GM19023 (cell line): ENCODE data around the gene LRP1-AS.

Experiments used
- ATAC-seq: cut with Tn5 transposase; IDR thresholded peaks from one replicate; pipeline ENCODE4 v1.9.1; 2021; ENCODE audit warnings: mild to moderate bottlenecking, moderate library complexity; ENCODE audit not compliant: unreplicated experiment

LRP1-AS gene

DNA sequence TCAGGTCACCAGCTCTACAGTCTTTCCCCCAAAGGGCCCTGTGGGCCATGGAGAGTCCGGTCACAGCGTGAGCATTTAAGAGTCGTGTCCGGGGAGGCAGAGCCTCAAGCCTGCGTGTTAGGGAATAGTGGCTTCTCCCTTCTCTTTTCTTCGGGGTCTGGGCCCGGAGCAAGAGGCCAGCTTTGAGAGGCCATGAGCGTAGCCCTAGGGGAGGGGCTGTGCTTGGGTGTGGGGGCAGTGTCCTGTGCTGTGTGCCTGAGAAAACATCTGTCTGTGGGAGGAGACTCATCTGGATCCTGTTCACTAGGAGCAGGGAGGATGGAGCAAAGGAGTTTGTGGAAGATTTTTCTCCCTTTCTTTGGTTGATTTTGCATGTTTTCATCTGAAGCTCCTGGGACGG is 5.3 kb downstream of the LRP1-AS start:
- ATAC-seq, result no peak

DNA sequence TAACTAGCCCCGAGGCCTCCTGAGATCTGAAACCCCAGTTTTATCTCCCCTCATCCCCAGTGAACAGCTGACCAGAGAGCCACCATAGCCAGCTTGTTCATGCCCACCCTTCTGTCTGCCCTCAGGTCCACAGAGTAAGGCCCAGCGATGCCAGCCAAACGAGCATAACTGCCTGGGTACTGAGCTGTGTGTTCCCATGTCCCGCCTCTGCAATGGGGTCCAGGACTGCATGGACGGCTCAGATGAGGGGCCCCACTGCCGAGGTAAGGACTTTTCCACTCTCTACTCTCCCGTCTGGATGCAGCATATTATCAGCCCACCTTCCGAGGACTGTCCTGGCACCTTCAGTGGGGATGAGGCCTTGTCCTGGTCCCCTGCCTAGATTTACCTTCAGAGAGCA is 6.2 kb downstream of the LRP1-AS start:
- ATAC-seq, result no peak

DNA sequence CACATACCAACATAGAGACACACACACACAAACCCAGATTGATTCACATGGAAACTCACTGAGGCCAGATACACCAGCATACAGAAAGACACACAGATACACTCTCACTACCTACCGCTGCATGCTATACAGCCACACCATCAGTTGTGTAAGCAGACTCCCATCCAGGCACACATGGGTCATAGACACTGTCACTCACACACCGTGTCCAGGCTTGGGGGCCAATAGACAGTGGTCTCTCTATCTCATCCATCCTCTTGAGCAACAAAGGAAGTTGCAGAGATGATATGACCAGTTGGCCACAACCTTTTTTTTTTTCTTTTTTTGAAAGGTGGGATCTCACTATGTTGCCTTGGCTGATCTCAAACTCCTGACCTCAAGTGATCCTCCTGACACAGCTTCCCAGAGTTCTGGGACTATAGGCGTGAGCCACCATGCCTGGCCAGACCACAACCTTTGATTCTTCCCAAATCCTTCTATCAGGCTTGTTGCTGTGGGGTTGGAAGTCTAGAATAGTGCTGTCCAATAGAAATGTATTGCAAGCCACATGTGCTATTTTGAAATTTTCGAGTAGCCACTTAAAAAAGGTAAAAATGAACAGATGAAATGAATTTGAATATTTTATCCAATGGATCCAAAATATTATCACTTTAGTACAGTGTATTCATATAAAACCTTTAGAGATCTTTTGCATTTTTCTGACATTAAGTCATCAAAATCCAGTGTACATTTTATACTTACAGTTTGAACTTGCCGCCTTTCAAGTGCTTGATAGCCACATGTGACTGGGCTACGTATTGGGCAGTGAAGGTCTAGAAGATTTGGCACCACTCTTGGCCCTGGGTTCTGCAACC is 7.4 kb downstream of the LRP1-AS start:
- no peak for ATAC-seq

- no peak for ATAC-seq
Measured at GRCh38 chr12:57138526-57139272, 8.7 kb downstream of the LRP1-AS start.

- no peak for ATAC-seq
Measured at GRCh38 chr12:57135527-57136326, 11.7 kb downstream of the LRP1-AS start.

DNA sequence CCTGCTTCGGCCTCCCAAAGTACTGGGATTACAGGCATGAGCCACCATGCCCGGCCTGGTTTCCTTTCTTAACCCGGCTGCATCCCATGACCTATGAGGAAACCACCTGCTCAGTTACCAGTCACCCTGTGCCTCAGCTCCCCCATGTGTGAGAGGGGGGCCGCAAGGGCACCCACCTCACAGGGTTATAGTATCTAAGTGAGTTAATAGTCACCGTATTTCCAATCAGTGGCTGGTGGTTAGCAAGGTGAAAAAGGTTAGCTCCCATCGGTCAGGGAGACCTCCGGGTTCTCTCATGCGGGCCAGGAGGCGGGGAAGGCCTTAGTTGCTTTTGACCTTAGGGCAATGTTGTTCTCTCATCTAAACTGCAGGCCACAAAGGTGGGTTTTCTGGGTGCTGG is 12.5 kb downstream of the LRP1-AS start:
- ATAC-seq, result no peak

GRCh38 chr12:57133916-57134315 is 13.5 kb downstream of the LRP1-AS start:
- ATAC-seq, result no peak

DNA sequence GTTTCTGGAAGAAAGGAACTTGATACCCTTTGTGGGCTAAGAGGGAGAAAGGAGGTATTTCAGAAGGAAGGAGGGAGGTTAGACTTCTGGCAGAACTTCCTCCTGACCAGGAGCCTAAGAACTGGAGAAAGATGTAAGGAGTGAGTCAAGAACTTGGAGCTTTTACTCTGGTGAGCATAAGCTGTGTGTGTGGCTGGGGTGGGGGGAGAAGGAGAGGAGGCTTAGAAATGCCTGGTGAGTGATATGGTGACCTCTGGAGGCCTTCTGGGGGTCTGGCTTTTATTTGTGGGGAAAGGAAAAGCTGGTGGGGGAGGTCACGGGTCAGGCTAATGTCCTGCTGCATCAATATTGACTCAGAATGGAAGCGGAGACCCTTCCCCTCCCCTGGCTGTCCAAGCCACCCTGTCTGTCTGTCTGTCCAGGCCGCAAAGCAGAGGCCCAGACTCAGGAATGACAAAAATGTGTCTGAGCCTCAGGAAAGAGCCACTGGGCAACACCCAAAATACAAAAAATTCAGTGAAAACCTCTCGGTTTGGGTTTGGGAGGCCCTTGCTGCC is 14.3 kb downstream of the LRP1-AS start:
- no peak for ATAC-seq

DNA sequence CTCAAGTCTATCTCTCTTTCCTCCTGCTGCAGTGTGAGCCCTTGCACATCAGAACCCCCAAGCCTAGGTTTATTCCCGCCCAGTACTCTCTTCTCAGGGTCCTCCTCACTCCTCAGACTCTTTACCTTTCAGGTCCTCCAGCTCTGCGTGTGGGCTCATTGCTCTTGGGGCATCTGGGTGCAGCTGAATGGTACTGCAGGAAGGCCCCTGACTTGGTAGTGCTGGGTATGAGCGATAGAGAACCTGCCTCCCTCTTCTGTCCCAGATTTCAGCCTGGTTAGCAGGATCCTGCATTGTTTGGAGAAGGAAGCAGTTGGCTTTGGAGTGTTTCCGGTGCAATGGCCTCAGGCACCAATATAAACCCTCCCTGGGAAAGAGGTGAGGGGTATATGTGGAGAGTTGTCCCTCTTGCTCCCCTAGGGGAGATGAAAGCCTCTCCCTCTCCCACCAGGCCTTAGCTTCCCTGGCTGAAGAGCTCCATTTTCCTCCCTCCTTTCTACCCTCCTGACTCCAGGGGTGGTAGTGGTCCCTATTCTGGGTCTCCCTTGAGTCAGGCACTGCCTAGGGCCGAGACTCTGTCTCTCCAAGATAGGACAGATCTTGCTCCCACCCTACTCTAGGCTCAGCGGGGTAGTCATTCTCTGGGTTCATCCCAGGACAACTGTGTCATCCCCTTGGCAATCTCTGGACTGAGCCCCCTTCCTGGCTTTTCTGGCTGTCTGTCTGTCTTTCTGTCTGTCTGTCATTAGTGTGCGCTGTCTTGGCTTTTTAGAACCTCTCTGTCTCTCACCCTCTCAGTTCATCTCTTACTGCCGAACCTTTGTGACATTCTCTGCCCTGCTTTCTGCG is 15.3 kb downstream of the LRP1-AS start:
- no peak for ATAC-seq

DNA sequence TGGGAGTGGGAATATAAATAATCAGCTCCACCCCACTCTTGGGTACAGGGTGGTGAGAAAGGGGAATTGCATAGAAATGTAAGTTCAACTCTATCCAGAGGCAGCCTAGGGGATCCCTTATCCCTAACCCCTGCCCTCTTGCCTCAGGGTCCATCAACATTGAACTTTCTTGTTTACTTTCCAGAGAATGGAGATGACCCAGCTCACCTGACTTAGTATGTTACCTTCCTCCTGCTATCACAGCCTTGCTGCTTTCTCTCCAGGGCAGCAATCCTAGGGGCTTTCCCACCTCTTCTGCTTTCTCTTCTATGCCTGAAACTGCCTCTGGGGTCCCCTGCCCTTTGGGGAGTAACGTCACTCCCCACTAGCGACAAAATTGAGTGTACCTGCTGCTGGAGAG is 16.5 kb downstream of the LRP1-AS start:
- no peak for ATAC-seq

- ATAC-seq, result no peak
Measured at GRCh38 chr12:57129889-57130288, 17.5 kb downstream of the LRP1-AS start.

DNA sequence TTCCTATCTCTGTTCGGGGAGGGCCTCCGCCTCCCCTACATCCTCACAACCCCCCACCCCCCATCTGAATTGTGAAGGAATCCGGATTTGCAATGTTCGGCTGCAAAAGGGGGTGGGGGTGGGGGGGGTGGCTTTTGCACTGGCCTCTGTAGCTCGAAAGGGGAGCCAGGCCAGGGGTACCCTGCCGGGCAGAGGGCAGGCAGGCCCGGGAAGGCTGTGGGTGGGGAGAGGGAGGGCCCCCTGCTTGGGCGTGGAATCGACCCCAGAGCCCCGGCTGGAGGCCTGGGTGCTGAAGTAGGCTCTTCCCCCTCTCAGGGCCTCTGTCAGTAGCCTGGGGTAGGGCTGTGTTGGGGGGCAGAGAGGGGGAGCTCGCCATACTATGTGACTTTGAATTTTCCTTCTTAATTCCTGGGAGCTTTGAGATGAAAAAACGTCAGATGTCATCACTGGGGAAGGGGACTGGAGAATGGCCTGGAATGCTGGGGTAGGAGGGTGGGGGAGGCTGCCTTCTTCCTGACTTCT is 18.0 kb downstream of the LRP1-AS start:
- no peak for ATAC-seq

GRCh38 chr12:57128519-57129247 is 18.7 kb downstream of the LRP1-AS start:
- ATAC-seq, result no peak

- ATAC-seq, result no peak
Measured at GRCh38 chr12:57127726-57128518, 19.5 kb downstream of the LRP1-AS start, which contains the start of gene LRP1. Gene LRP1, plus strand, starts transcription at chr12:57128483. Its CDS starts 482 bp downstream, at chr12:57128965.

GRCh38 chr12:57127101-57127725 is 20.2 kb downstream of the LRP1-AS start:
- ATAC-seq, result no peak

GRCh38 chr12:57126561-57126960 is 20.9 kb downstream of the LRP1-AS start:
- no peak for ATAC-seq

DNA sequence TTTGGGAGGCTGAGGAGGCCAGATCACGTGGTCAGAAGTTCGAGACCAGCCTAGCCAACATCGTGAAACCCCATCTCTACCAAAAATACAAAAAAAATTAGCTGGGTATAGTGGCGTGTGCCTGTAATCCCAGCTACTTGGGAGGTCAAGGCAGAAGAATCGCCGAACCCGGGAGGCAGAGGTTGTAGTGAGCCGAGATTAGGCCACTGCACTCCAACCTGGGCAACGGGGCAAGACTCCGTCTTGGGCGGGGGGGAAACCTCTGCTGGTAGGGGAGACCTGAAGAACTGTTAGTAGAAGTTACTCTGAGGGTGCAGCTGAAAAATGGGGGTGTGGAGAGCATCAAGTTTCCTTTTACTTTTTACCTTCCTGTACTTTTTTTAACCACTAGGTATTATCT is 21.4 kb downstream of the LRP1-AS start:
- ATAC-seq, result no peak
